GM08714 (cell line): Measurements from ENCODE around the gene CCNL2.

Source experiments
- H3K4me3 ChIP-seq: fragments of 200-500 bp; sonication (Bioruptor generic); 2 replicates; pipeline ENCODE4 v1.5.1; 2014; ENCODE audit warnings: mild to moderate bottlenecking, low read length, inconsistent platforms
- ZNF274 ChIP-seq: IDR thresholded peaks from 2 replicates; pipeline ENCODE4 v1.6.1; 2012; ENCODE audit warnings: mild to moderate bottlenecking, low read depth, low read length

The CCNL2 gene

GRCh38 chr1:1358433-1359271 is 40.5 kb downstream of the CCNL2 start, which contains the start of gene MXRA8:
TSS of gene MXRA8 (minus strand) at chr1:1358555. CDS start at chr1:1358504, 51 bp downstream.
- no peak within 1 kb of the TSS for H3K4me3 ChIP-seq
- no peak for TF ChIP-seq ZNF274

GRCh38 chr1:1357871-1358432 is 41.2 kb downstream of the CCNL2 start:
- H3K4me3 ChIP-seq = no peak overlapping the region
- TF ChIP-seq ZNF274 = no peak

- no peak for TF ChIP-seq ZNF274
- no peak overlapping the region for H3K4me3 ChIP-seq
Measured at GRCh38 chr1:1356796-1357401, 42.2 kb downstream of the CCNL2 start.

GRCh38 chr1:1356166-1356795 is 42.9 kb downstream of the CCNL2 start:
- no peak overlapping the region for H3K4me3 ChIP-seq
- TF ChIP-seq ZNF274 = no peak

GRCh38 chr1:1355416-1355815 is 43.7 kb downstream of the CCNL2 start:
- H3K4me3 ChIP-seq = no peak overlapping the region
- TF ChIP-seq ZNF274 = no peak

GRCh38 chr1:1354271-1355247 is 44.6 kb downstream of the CCNL2 start:
- no peak overlapping the region for H3K4me3 ChIP-seq
- no peak for TF ChIP-seq ZNF274

GRCh38 chr1:1353389-1354151 is 45.6 kb downstream of the CCNL2 start:
- H3K4me3 ChIP-seq = no peak overlapping the region
- TF ChIP-seq ZNF274 = no peak

GRCh38 chr1:1352786-1353388 is 46.2 kb downstream of the CCNL2 start:
- H3K4me3 ChIP-seq = no peak overlapping the region
- TF ChIP-seq ZNF274 = no peak

- no peak for TF ChIP-seq ZNF274
- H3K4me3 ChIP-seq = no peak overlapping the region
Measured at GRCh38 chr1:1351511-1352427, 47.4 kb downstream of the CCNL2 start.

GRCh38 chr1:1349256-1350012 is 49.7 kb downstream of the CCNL2 start, which contains the start of gene DVL1:
TSS of gene DVL1 (minus strand) at chr1:1349418. CDS start at chr1:1349065, 353 bp downstream.
- peak within 1 kb of the TSS; percentile 89 for H3K4me3 ChIP-seq
- TF ChIP-seq ZNF274 = no peak
